ENCODE measurements around the gene IGSF8.

The IGSF8 gene, protein sequence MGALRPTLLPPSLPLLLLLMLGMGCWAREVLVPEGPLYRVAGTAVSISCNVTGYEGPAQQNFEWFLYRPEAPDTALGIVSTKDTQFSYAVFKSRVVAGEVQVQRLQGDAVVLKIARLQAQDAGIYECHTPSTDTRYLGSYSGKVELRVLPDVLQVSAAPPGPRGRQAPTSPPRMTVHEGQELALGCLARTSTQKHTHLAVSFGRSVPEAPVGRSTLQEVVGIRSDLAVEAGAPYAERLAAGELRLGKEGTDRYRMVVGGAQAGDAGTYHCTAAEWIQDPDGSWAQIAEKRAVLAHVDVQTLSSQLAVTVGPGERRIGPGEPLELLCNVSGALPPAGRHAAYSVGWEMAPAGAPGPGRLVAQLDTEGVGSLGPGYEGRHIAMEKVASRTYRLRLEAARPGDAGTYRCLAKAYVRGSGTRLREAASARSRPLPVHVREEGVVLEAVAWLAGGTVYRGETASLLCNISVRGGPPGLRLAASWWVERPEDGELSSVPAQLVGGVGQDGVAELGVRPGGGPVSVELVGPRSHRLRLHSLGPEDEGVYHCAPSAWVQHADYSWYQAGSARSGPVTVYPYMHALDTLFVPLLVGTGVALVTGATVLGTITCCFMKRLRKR

DNA sequence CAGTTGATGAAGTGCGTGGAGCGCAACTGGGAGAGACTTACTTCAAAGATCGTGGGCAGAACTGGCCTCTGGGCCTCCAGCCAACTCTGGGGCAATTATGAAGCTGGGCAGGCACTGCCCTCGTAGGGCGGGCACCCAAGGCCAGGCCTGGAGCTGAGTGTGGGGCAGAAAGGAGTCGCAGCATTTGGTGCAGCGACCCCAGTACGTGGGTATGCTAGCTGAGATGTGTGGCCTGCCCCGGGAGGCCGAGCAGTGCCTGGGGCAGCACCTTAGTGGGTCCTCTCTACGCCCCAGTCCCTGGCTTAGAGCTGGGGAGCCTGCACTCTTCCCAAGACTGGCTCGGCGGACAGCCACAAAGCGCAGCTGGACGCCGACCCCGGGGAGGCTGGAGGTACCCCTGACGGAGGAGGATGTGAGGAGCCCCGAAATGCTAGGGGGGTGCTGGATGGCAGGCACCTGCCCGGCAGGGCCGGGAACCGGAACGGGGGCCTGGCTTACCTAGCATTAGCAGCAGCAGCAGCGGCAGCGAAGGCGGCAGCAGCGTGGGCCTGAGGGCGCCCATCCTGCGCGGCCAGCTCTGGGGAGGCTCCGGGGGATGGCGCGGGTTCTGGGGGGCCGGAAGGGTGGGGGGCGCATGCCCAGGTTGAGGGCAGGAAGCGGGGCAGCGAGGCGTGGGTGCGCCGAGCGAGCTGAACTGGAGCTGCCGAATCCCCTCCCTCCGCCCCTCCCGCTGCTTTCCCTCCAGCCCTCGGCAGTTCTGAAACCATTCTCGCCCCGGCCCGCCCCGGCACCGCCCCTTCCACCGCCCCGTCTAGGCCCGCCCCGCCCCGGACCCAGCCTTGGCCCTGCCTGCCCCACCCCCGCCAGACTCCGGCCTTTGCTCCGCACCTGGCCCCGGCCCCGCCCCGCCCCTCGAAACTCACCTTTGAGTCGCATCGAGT, at the start of gene IGSF8:
Gene IGSF8, minus strand, starts transcription at position 709 of the 941 bp plus-strand sequence. Its CDS starts 147 bp downstream, at position 562.
- DNase-seq (ENCODE audit: low spot score): peak; percentile 87

DNA sequence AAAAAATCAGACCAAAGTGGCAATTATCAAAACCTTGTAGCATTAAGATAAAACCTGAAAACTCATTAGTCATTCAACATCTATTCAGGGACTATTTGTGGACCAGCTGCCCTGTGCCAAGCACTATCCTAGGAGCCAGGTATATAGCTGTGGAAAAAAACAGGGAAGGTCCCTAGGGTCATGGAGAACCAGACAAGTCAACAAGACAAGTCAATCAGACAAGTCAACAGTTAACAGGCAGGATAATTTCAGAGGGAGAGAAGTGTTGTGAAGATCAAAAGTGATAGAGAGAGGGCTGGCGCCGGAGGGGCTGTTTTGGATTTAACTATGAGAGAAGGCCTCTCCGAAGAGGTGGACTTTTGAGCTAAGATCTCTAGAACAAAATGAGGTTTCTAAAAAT, 49.7 kb upstream of the IGSF8 start:
- no peak for DNase-seq (ENCODE audit: low spot score)

DNA sequence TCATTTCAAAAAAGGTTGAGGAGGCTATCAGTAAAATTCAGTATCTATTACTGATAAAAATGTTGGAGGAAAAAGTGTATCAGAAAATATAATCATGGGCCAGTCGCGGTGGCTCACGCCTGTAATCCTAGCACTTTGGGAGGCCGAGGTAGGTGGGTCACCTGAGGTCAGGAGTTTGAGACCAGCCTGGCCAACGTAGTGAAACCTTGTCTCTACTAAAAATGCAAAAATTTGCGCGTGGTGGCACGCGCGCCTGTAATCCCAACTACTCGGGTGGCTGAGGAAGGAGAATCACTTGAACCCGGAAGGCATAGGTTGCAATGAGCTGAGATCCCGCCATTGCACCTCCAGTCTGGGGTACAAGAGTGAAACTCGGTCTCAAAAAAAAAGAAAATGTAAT, 47.7 kb upstream of the IGSF8 start:
- no peak for DNase-seq (ENCODE audit: low spot score)

DNA sequence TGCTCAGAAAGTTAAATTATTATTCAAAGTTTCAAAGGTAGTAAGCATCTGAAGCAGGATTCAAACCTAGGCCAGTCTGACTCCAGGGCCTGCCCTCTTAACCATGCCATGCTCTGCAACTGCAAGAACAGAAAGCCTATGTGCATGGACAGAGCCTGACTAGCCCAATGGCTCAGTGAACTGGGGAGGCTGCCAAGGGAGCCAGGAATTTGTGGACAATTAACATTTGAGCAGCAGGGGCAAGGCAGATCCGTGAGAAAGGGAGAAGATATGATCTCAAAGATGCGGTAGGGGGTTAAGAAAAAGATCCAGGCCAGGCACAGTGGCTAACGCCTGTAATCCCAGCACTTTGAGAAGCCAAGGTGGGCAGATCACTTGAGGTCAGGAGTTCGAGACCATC, 46.5 kb upstream of the IGSF8 start:
- no peak for DNase-seq (ENCODE audit: low spot score)

DNA sequence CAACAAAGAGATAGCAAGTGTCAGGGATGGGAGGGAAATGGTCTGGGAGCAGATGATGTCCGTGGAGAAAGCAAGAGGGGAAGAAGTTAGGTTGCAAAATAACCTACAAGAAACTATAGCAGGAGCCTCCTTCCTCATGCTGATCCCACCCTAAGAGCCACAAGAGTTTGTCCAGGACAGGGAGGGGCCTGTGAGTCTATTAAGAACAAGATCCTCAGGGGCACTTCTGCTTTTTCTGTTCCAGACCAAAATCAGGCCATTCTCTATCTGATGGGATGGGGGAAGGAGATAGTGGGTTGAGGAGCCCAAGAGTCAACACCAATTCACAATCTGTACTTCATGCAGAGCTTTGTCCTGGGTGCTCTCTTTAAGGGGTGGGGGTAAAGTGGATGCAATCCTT, 45.3 kb upstream of the IGSF8 start:
- no peak for DNase-seq (ENCODE audit: low spot score)

DNA sequence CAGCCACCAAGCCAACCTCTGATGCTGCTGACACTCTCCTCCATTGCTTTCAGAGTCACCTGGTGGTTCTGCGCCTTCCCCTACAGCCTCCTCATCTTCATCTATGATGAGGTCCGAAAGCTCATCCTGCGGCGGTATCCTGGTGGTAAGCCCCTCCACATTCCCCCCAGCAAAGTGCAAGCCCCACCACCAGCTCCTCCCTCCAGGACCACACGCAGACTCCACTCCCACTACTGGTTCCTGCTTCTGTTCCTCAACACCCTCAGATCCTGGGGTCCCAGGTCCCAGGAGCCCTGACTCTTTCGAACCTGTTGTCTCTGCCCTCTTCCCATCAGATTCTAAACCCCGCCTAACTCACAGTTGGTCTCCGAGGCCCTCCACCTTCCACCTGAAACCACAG, 41.4 kb upstream of the IGSF8 start:
- no peak for DNase-seq (ENCODE audit: low spot score)

DNA sequence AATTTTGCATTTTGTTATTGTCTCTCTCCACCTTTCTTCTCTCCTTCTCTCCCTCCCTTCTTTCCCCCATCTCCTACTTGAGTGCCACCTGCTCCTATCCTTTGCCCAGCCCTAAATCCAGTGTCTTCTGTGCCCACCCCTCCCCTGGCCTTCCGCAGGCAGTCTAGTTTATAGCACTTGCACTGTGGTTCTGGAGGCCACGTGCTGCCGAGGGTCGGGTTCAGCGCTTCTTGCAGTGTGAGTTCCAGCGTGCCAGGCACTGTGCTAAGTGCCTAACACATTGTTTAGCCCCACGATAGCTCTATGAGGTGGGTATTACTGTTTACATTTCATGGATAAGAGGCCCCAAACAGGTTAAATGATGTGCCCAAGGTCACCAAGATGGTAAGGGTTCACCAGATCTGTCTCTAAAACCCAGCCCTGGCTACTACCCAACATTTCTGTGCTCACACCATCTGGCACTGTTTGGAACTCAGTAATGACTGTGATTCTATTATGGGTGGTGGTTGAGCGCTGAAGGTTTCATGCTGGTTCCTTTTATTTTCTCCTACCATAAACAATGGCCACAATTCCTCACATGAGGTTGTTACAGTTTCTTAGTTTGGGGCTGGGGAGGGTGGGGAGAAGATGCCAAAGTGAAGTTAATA, 38.9 kb upstream of the IGSF8 start:
- DNase-seq (ENCODE audit: low spot score): no peak

DNA sequence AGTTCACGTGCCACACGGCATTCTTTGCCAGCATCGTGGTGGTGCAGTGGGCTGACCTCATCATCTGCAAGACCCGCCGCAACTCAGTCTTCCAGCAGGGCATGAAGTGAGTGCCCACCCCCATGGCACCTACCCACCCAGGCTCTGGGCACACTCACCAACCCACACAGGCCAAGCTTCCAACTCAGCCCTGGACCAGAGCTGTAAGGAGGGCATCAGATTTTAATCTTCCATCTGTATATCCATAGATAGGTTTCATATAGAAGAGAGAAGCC, 38.4 kb upstream of the IGSF8 start:
- no peak for DNase-seq (ENCODE audit: low spot score)

DNA sequence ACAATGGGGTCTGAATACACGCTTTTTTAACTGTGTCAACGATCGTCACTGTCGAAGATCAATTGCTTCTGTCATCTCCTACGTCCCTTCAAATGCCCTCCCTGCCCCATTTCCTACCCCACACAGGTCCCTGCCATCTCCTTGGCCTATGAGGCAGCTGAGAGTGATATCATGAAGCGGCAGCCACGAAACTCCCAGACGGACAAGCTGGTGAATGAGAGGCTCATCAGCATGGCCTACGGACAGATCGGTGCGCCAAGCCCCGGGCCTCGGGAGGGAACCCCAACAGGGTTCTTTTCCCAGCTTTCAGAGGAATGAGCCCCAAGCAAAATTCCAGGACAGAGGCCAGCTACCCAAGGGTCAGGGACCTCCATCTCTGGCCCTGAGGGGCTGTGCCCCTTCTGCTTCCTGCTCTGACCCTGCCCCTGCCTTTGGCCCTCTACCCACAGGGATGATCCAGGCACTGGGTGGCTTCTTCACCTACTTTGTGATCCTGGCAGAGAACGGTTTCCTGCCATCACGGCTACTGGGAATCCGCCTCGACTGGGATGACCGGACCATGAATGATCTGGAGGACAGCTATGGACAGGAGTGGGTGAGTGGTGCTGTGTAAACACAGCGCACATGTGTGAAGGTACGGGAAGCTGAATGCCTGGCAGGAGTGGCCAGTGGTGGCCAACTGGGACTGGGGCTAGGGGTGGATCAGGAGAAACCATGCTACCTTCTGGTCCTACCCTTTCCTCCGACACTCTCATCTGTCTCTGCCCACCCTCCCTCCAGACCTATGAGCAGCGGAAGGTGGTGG, 37.9 kb upstream of the IGSF8 start:
- DNase-seq (ENCODE audit: low spot score): no peak

DNA sequence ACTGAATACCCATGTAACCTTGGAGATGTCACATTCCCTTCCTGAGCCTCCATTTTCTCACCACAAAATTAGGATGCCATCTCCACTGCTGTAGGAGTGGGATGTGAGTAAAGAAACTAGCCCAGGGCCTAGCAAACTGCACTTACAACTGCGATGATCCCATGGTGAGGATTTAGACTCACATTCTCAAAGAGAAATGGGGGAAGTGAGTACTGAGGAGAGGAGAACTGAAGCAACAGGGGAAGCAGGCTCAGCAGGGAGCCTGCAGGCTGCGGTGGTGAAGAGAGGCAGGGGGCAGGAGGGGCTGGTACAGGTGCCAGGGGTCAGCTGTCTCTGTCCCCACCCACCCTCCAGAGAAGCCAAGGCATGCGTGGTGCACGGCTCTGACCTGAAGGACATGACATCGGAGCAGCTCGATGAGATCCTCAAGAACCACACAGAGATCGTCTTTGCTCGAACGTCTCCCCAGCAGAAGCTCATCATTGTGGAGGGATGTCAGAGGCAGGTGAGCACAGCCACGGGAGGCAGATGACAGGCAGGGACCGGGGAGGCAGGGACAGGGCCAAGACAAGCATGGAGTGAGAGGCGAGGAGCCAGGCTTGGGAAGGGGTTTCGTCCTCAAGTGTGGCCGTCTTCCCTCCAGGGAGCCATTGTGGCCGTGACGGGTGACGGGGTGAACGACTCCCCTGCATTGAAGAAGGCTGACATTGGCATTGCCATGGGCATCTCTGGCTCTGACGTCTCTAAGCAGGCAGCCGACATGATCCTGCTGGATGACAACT, 36.6 kb upstream of the IGSF8 start:
- DNase-seq (ENCODE audit: low spot score): no peak

DNA sequence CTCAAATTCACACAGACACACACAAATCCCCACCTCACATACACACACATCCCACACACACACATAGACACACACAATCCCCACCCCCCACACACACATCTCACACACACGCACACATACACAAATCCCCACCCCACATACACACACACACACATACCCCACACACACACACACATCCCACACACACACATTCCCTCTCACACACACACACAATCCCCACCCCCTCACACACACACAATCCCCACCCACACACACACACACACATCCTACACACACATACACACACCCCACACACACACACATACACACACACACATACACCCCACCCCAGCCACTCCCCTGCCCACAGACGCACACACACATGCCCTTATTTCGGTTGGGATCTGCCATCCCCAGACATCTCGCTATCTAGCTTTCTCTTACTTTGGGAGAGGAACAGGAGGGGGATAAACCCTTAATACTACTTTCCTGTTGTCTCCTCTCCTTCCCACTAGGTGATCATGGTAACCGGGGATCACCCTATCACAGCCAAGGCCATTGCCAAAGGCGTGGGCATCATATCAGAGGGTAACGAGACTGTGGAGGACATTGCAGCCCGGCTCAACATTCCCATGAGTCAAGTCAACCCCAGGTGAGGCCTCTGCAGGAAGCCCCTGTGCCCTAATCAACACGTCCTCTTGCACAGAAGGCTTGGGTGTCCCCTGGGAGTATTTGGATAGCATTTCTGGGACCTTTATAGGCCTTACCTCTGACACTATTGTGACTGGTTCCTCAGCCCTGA, 35.8 kb upstream of the IGSF8 start:
- no peak for DNase-seq (ENCODE audit: low spot score)

DNA sequence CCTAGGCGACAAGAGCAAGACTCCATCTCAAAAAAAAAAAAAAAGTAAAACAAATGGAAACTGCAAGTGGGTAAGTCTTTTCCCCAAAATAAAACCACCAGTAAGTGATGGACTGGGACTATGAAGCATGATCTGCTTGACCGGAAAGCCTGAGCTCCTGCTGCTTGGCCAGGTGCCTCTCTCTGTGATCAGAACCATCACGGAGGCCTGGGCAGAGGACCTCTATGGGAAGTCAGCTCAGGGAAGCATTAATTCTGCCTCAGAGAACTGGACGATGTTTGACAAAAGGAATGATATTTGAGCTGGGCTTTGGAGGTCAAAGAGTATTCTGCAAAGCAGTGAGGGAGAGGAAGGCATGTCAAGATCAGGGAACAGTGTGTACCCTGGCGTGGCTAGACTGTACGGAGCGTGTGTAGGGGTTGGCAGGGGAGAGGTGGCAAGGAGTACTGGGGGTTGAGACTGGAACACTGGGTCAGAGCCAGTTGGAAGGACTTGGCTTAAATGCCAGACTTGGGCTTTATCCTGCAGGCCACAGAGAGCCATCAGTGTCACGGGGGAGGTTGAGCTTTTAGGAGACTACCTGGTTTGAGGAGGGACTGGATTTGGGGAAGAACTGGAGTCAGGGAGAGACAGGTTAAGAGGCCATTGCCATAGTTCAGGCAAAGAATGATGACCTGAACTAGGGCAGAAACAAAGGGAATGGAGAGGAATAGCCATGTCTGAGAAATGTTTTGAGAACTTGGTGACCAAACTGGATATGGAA, 33.6 kb upstream of the IGSF8 start:
- DNase-seq (ENCODE audit: low spot score): no peak

DNA sequence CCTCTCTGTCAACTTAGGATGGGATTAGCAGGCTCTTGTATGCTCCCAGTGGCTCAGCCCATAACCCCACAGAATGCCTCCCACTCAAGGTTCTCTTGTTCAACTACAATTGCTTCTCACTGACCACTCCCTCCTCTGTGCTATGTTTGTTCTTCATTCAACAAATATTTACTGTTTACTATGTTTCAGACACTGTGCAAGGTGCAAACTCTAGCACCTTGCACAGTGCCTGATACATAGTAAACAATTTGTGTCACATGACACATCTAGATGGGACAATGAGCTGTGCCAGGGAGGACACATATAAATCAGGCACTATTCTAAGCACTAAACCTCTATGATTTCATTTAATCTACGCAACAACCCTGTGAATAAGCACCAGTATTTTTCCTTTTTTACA, 32.5 kb upstream of the IGSF8 start:
- no peak for DNase-seq (ENCODE audit: low spot score)

DNA sequence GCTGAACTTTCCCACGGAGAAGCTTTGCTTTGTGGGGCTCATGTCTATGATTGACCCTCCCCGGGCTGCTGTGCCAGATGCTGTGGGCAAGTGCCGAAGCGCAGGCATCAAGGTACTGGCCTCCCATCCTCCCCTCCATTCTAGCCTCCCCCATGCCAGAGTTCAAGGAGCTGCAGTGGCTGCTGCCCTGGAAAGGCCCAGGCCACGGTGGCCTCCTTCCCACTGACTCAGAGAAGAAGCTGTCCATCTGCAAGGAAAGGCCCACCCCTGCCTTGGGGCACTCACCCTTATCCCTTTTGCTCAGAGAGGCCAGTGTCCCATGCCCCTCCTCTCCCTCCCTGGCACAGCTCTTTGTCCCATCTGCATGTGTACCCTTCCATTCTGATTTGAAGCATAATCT, 32.1 kb upstream of the IGSF8 start:
- no peak for DNase-seq (ENCODE audit: low spot score)

DNA sequence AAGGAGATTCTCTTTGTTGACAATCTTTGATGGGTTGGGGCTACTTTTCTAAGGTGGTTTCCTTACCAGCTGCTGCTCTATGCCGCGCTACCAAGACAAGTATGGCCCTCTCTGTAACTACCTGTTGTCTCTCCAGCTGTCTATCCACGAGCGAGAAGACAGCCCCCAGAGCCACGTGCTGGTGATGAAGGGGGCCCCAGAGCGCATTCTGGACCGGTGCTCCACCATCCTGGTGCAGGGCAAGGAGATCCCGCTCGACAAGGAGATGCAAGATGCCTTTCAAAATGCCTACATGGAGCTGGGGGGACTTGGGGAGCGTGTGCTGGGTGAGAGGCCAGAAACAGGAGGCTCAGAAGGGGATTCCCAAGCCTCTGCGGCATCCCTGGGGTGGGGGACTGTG, 31.5 kb upstream of the IGSF8 start:
- no peak for DNase-seq (ENCODE audit: low spot score)

DNA sequence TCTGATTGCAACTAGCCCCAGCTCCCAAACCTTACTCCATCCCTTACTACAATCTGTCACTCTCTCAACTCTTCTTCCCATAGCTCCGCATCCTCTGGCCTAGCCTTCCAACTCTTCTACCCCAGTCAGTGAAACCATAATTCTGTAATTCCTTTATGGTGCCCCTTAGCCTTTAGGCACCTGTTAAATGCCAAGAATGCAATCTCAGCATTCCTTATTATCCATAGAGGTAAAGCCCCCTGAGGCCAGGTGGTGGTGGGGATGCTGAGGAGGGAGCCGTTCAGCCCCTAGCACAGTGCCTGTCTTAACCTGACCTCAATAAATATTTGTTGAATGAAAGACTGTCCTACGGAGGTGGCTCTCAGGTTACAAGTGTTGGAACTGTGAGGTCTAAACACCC, 31.1 kb upstream of the IGSF8 start:
- DNase-seq (ENCODE audit: low spot score): no peak

DNA sequence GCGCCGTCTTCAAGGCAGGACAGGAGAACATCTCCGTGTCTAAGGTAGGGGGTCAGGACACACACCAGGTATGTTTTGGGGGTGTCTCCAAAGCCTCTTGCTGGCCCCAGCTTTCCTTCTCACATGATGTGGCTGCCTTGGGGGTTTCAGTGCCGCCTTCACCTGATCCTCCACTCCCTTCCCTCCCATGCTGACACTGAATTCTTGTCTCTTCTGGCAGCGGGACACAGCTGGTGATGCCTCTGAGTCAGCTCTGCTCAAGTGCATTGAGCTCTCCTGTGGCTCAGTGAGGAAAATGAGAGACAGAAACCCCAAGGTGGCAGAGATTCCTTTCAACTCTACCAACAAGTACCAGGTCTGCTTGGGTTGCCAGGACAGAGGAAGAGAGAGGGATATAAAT, 30.6 kb upstream of the IGSF8 start:
- no peak for DNase-seq (ENCODE audit: low spot score)

DNA sequence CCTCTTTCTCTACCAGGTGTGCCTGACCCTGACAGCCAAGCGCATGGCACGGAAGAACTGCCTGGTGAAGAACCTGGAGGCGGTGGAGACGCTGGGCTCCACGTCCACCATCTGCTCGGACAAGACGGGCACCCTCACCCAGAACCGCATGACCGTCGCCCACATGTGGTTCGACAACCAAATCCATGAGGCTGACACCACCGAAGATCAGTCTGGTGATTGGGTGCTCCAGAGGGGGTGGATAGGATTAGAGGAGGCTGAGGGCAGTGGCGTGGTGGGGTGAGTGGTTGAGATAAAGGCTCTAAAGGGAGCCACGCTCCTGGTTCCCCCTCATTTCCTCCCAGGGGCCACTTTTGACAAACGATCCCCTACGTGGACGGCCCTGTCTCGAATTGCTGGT, 30.2 kb upstream of the IGSF8 start:
- DNase-seq (ENCODE audit: low spot score): no peak

DNA sequence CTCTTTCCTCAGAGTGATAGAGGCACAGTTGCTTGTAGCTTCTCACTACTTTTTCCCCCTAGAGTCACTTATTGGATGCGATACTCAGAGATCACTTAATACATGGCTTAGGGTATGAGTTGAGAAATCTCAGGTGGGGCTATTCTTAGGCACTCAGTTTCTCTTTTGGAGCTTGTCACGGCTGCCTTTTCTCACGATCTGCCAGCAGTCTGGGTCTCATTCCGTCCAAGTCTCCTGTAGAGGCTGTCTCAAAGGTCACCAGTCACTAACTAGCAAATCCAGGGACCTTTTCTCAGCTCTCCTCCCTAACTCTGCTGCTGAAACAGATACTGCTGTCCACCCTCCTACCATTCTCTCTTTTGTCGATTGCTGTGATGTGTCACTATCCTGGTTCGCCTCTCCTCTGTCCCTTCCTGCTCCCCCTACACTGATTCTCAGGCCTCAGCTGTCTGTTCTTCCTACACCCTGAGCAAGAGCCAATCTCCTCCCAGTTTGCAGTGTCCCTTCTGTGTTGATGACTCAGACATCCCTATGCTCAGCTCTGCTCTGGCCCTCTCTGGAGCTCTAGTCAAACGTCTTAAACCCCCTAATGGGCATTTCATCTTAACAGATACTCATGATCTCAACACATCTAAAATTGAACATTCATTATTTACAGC, 29.6 kb upstream of the IGSF8 start:
- no peak for DNase-seq (ENCODE audit: low spot score)

Data from putamen (tissue), 1 donor.